K562 (cell line): ENCODE measurements around the gene TRIM31. TPM values are rescaled to one million over a fixed set of nuclear protein-coding genes. Genes with fewer than 3 reads are reported as not detected.

Experiments
- ATAC-seq: fragments of 200-7000 bp; cut with Tn5 transposase; 3 replicates; pipeline ENCODE4 v1.9.1; 2020; ENCODE audit warnings: moderate library complexity
- BruUV-seq: library from RNA; stranded (reverse); fragments of 400-500 nt; replicated peaks from 2 replicates; lab custom pipeline; 2021; lab: Mats Ljungman, UMichigan
- CTCF ChIA-PET: fragments of 300-600 bp; formaldehyde crosslinking; extraction: SDS; loops from one replicate; lab custom pipeline; 2021; ENCODE audit warnings: low intra/inter-chr PET ratio; lab: Yijun Ruan, JAX
- POLR2A ChIA-PET: fragments of 300-600, 350-650 bp; sonication (Branson Sonifier 250); formaldehyde crosslinking; extraction: SDS; loops from one replicate; lab custom pipeline; 2021; ENCODE audit warnings: antibody characterized with exemption, inconsistent platforms; lab: Yijun Ruan, JAX
- DNase-seq, 4 experiments: peaks; one replicate each; pipeline versions ENCODE4 v3.0.0 to v3.0.0-alpha.2; 2011 to 2018; ENCODE audit warnings: low spot score in 3 of 4, mixed read lengths in 3 of 4; ENCODE audit errors: extremely low read depth in 1 of 4
- FAIRE-seq: peaks from 2 replicates; lab custom pipeline; 2011; peaks lifted over from hg19 to GRCh38; lab: Jason Lieb, UNC
- H2AFZ ChIP-seq: 2 replicates; pipeline ENCODE4 v1.6.0; 2011; ENCODE audit warnings: low read depth, low read length, control low read depth, inconsistent platforms
- H3K27ac ChIP-seq: fragments of 200-600 bp; 3 replicates; pipeline ENCODE4 v1.8.0; 2011; ENCODE audit warnings: low read depth, mild to moderate bottlenecking, control low read depth, inconsistent platforms, low read length, moderate library complexity, mixed read lengths; ENCODE audit errors: extremely low read depth
- H3K27me3 ChIP-seq, 2 experiments: fragments of 300-600 bp in 1 of 2; 2 replicates in 1 of 2; 3 replicates in 1 of 2; pipeline versions ENCODE4 v1.6.0 to v1.8.0; 2011; ENCODE audit warnings: inconsistent platforms in 2 of 2, low read length in 2 of 2, mild to moderate bottlenecking in 1 of 2, mixed read lengths in 1 of 2, moderate library complexity in 1 of 2; ENCODE audit not compliant: control insufficient read depth in 2 of 2, insufficient read depth in 2 of 2
- H3K36me3 ChIP-seq: fragments of 300-600 bp; 3 replicates; pipeline ENCODE4 v1.8.0; 2011; ENCODE audit warnings: mild to moderate bottlenecking, low read length, inconsistent platforms; ENCODE audit not compliant: control insufficient read depth, insufficient read depth
- H3K4me1 ChIP-seq, 2 experiments: fragments of 200-600 bp in 1 of 2; replicated peaks in 1 of 2; 2 replicates in 1 of 2; 3 replicates in 1 of 2; pipeline versions ENCODE4 v1.5.1 to v1.8.0; 2011; ENCODE audit warnings: inconsistent platforms in 2 of 2, low read length in 2 of 2, mild to moderate bottlenecking in 1 of 2, mixed read lengths in 1 of 2, moderate library complexity in 1 of 2; ENCODE audit not compliant: control insufficient read depth in 2 of 2, insufficient read depth in 2 of 2
- H3K4me2 ChIP-seq: 2 replicates; pipeline ENCODE4 v1.6.1; 2011; ENCODE audit warnings: low read length, control low read depth, inconsistent platforms, mixed read lengths; ENCODE audit not compliant: insufficient read depth
- H3K4me3 ChIP-seq: fragments of 200-600 bp; sonication (generic), shearing (Covaris generic); 2 replicates; pipeline ENCODE4 v1.5.1; 2016; ENCODE audit warnings: control low read depth, inconsistent platforms
- H3K79me2 ChIP-seq: fragments of 200-600 bp; 3 replicates; pipeline ENCODE4 v1.8.0; 2011; ENCODE audit warnings: low read length, inconsistent platforms; ENCODE audit not compliant: control insufficient read depth, insufficient read depth
- H3K9ac ChIP-seq, 2 experiments: 2 replicates each; pipeline versions ENCODE4 v1.6.0 to v1.6.1; 2011; ENCODE audit warnings: low read depth in 2 of 2, low read length in 2 of 2, control low read depth in 1 of 2, inconsistent platforms in 1 of 2, mild to moderate bottlenecking in 1 of 2, mixed read lengths in 1 of 2; ENCODE audit not compliant: insufficient read depth in 1 of 2
- H3K9me1 ChIP-seq: one replicate; pipeline ENCODE4 v1.6.0; 2011; ENCODE audit warnings: inconsistent platforms, mild to moderate bottlenecking, low read length, moderate library complexity; ENCODE audit not compliant: control insufficient read depth, insufficient read depth
- H3K9me3 ChIP-seq: replicated peaks from 2 replicates; pipeline ENCODE4 v1.5.1; 2011; ENCODE audit warnings: low read depth, low read length, inconsistent platforms; ENCODE audit not compliant: control insufficient read depth, insufficient read depth
- H4K20me1 ChIP-seq: replicated peaks from 2 replicates; pipeline ENCODE4 v1.6.1; 2011; ENCODE audit warnings: low read length, inconsistent platforms, mixed read lengths; ENCODE audit not compliant: control insufficient read depth, insufficient read depth
- ARHGAP35 ChIP-seq: fragments of 450-650 bp; IDR thresholded peaks from 2 replicates; pipeline ENCODE4 v1.6.1; 2018; ENCODE audit not compliant: partially characterized antibody
- CHD1 ChIP-seq: fragments of 200-600 bp; sonication (generic); IDR thresholded peaks from one replicate; pipeline ENCODE4 v1.6.1; 2012; ENCODE audit warnings: mild to moderate bottlenecking, moderate library complexity, low read length, inconsistent platforms
- KLF16 ChIP-seq: IDR thresholded peaks from 2 replicates; pipeline ENCODE4 v1.6.1; 2016; ENCODE audit warnings: antibody characterized with exemption
- NELFE ChIP-seq: IDR thresholded peaks from 2 replicates; pipeline ENCODE4 v1.6.1; 2011; ENCODE audit warnings: mild to moderate bottlenecking; ENCODE audit not compliant: insufficient read depth, insufficient read length
- NRF1 ChIP-seq, 2 experiments: fragments of 450-650 bp; IDR thresholded peaks in 1 of 2; conservative IDR thresholded peaks in 1 of 2; 2 replicates each; pipeline ENCODE4 v1.6.1; 2014; ENCODE audit warnings: mild to moderate bottlenecking in 2 of 2
- SMAD4 ChIP-seq: fragments of 250-450 bp; sonication (Bioruptor Pico); conservative IDR thresholded peaks from 2 replicates; pipeline ENCODE4 v1.8.0; 2021; ENCODE audit warnings: inconsistent platforms, mild to moderate bottlenecking, moderate library complexity
- SRF ChIP-seq, 2 experiments: fragments of 250-450, 450-650 bp in 1 of 2; sonication (Bioruptor Pico) in 1 of 2; sonication (generic) in 1 of 2; formaldehyde crosslinking; IDR thresholded peaks; 2 replicates each; pipeline versions ENCODE4 v1.5.0 to v1.5.1; 2020 to 2022; ENCODE audit warnings: mild to moderate bottlenecking in 1 of 2, missing genetic modification reagents in 1 of 2
- ZEB2 ChIP-seq: fragments of 450-650 bp; IDR thresholded peaks from 2 replicates; pipeline ENCODE4 v1.6.1; 2016
- ZNF174 ChIP-seq: fragments of 250-450 bp; sonication (Bioruptor Pico); IDR thresholded peaks from 2 replicates; pipeline ENCODE4 v1.4.0; 2020; ENCODE audit warnings: mild to moderate bottlenecking
- ZNF3 ChIP-seq: fragments of 250-450 bp; sonication (Bioruptor Pico); IDR thresholded peaks from 2 replicates; pipeline ENCODE4 v1.5.0; 2021; ENCODE audit warnings: mild to moderate bottlenecking, moderate library complexity
- ZNF436 ChIP-seq: fragments of 250-450, 450-650 bp; sonication (Bioruptor Pico); formaldehyde crosslinking; IDR thresholded peaks from 2 replicates; pipeline ENCODE4 v1.7.0; 2020; ENCODE audit warnings: mild to moderate bottlenecking
- WGBS: fragments of 100-300 bp; shearing (Covaris generic); methylation state at CpG from one replicate; pipeline ENCODE4 v1.1.6; 2016; ENCODE audit warnings: low coverage, mixed read lengths; ENCODE audit not compliant: insufficient coverage; ENCODE audit errors: missing lambda C conversion rate; 5-methylcytosine and 5-hydroxymethylcytosine counted together
- in situ Hi-C: fragments of 300-500 bp; cut with MboI; formaldehyde crosslinking; loops from 4 replicates; pipeline ENCODE4 v1.15.0; 2018; ENCODE audit warnings: inconsistent platforms, mixed read lengths
- intact Hi-C: fragments of 100-400 bp; cut with micrococcal nuclease; formaldehyde crosslinking; loops from 2 replicates; pipeline ENCODE4 v1.14.2; 2022
- polyA plus RNA-seq, 8 experiments: library from polyadenylated mRNA; depleted of rRNA in 4 of 8; stranded (reverse) in 5 of 8; unstranded in 3 of 8; fragments of >200 nt; fragmentation: Nextera tagmentation in 2 of 8; fragmentation: Illumina TruSeq in 1 of 8; extraction: Ambion mirVana in 2 of 8; extraction: Trizol in 1 of 8; gene quantifications; 2 replicates each; pipeline versions ENCODE4 v1.2.1 to v1.2.3, GENCODE V29; 2011 to 2014; ENCODE audit warnings: inconsistent platforms in 1 of 8, missing spikeins in 1 of 8
- total RNA-seq, 7 experiments: library from RNA; depleted of rRNA in 6 of 7; stranded (reverse); fragments of >200 nt in 6 of 7; fragmentation: Illumina TruSeq in 2 of 7; extraction: Trizol in 2 of 7; gene quantifications; 2 replicates each; pipeline versions ENCODE4 v1.2.1 to v1.2.3, GENCODE V29; 2011 to 2021; ENCODE audit warnings: low replicate concordance in 1 of 7
- TF ChIP-seq, protein P1 (sequence below): fragments of 250-450 bp; sonication (Bioruptor Pico); IDR thresholded peaks from 2 replicates; pipeline ENCODE4 v1.5.0; 2020; ENCODE audit warnings: mild to moderate bottlenecking, borderline replicate concordance
- TF ChIP-seq, protein P2 (sequence below): fragments of 450-650 bp; IDR thresholded peaks from 2 replicates; pipeline ENCODE4 v1.6.1; 2017; ENCODE audit warnings: antibody characterized with exemption, mild to moderate bottlenecking
- TF ChIP-seq, protein P3 (sequence below): IDR thresholded peaks from 3 replicates; pipeline ENCODE4 v1.6.1; 2011; ENCODE audit warnings: borderline replicate concordance, mild to moderate bottlenecking; ENCODE audit not compliant: insufficient read length, insufficient read depth

TRIM31 gene
- total and polyA plus RNA-seq, 9 of the 15 experiments (the other 6 are each of a cell fraction or from before 2014, with no cell fraction given), result not detected

- Histone ChIP-seq H2AFZ (no peak overlapping the region), H3K4me3 (no peak overlapping the region), H3K27me3 (peaks cover 0 to 18% of the 10 kb centered on the region in 2 experiments; a peak in 3 of 5 replicates), H3K9me1 (no peaks in the 10 kb centered on the region), H3K4me2 (no peak overlapping the region), H4K20me1 (no peaks in the 10 kb centered on the region), H3K9me3 (no peaks in the 10 kb centered on the region), H3K27ac (no peak overlapping the region), H3K36me3 (no peaks in the 10 kb centered on the region), H3K79me2 (no peaks in the 10 kb centered on the region), H3K9ac (no peak overlapping the region), H3K4me1 (peaks cover 4 to 34% of the 10 kb centered on the region in 2 experiments)
- FAIRE-seq, result no peak
- no peak for ATAC-seq
- 12% methylated on average over 12 of the region's 12 CpGs for WGBS
- ChIA-PET POLR2A (interaction anchor here (0.6 kb wide), 1 partner anchor 888 kb away, joined by 4 read pairs; no protein-coding TSS in a partner anchor), CTCF (no interaction called here)
- no TSS peak for BruUV-seq
- in situ Hi-C loops, result no loop called here
- no peak for DNase-seq
- intact Hi-C loops, result no loop called here
- TF ChIP-seq, protein P1, sequence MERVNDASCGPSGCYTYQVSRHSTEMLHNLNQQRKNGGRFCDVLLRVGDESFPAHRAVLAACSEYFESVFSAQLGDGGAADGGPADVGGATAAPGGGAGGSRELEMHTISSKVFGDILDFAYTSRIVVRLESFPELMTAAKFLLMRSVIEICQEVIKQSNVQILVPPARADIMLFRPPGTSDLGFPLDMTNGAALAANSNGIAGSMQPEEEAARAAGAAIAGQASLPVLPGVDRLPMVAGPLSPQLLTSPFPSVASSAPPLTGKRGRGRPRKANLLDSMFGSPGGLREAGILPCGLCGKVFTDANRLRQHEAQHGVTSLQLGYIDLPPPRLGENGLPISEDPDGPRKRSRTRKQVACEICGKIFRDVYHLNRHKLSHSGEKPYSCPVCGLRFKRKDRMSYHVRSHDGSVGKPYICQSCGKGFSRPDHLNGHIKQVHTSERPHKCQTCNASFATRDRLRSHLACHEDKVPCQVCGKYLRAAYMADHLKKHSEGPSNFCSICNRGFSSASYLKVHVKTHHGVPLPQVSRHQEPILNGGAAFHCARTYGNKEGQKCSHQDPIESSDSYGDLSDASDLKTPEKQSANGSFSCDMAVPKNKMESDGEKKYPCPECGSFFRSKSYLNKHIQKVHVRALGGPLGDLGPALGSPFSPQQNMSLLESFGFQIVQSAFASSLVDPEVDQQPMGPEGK, result no peak
- TF ChIP-seq NELFE (no peak), ZNF436 (CRISPR knock-in tag) (no peak), ZNF174 (CRISPR knock-in tag) (no peak), CHD1 (no peak), KLF16 (no peak), ZNF3 (CRISPR knock-in tag) (no peak), NRF1 (conservative IDR thresholded peaks at IDR 0.05 in 1 of 2, IDR thresholded peaks at IDR 0.05 in 1 of 2) (no peak), SMAD4 (CRISPR knock-in tag) (no peak), ARHGAP35 (no peak), ZEB2 (no peak), SRF (CRISPR knock-in tag; IDR thresholded peaks at IDR 0.05) (no peak)
- TF ChIP-seq, protein P2, sequence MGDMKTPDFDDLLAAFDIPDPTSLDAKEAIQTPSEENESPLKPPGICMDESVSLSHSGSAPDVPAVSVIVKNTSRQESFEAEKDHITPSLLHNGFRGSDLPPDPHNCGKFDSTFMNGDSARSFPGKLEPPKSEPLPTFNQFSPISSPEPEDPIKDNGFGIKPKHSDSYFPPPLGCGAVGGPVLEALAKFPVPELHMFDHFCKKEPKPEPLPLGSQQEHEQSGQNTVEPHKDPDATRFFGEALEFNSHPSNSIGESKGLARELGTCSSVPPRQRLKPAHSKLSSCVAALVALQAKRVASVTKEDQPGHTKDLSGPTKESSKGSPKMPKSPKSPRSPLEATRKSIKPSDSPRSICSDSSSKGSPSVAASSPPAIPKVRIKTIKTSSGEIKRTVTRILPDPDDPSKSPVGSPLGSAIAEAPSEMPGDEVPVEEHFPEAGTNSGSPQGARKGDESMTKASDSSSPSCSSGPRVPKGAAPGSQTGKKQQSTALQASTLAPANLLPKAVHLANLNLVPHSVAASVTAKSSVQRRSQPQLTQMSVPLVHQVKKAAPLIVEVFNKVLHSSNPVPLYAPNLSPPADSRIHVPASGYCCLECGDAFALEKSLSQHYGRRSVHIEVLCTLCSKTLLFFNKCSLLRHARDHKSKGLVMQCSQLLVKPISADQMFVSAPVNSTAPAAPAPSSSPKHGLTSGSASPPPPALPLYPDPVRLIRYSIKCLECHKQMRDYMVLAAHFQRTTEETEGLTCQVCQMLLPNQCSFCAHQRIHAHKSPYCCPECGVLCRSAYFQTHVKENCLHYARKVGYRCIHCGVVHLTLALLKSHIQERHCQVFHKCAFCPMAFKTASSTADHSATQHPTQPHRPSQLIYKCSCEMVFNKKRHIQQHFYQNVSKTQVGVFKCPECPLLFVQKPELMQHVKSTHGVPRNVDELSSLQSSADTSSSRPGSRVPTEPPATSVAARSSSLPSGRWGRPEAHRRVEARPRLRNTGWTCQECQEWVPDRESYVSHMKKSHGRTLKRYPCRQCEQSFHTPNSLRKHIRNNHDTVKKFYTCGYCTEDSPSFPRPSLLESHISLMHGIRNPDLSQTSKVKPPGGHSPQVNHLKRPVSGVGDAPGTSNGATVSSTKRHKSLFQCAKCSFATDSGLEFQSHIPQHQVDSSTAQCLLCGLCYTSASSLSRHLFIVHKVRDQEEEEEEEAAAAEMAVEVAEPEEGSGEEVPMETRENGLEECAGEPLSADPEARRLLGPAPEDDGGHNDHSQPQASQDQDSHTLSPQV, result no peak
- TF ChIP-seq, protein P3, sequence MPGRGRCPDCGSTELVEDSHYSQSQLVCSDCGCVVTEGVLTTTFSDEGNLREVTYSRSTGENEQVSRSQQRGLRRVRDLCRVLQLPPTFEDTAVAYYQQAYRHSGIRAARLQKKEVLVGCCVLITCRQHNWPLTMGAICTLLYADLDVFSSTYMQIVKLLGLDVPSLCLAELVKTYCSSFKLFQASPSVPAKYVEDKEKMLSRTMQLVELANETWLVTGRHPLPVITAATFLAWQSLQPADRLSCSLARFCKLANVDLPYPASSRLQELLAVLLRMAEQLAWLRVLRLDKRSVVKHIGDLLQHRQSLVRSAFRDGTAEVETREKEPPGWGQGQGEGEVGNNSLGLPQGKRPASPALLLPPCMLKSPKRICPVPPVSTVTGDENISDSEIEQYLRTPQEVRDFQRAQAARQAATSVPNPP, result no peak
Observed at GRCh38 chr6:30154709-30155519, 42.0 kb upstream of the TRIM31 start.
